AG04449 (cell line): ENCODE results near the gene PDE8B.

Source experiments
- CTCF ChIA-PET: fragments of 350-600 bp; formaldehyde crosslinking; extraction: SDS; loops from one replicate; lab custom pipeline; 2021; ENCODE audit warnings: antibody characterized with exemption; lab: Yijun Ruan, JAX
- POLR2A ChIA-PET: fragments of 400-600, 350-600 bp; formaldehyde crosslinking; extraction: SDS; loops from one replicate; lab custom pipeline; 2020; ENCODE audit warnings: antibody characterized with exemption, inconsistent platforms; lab: Yijun Ruan, JAX
- DNase-seq: peaks from one replicate; pipeline ENCODE4 v3.0.0-alpha.2; 2010; ENCODE audit warnings: low read depth, low spot score
- H3K4me3 ChIP-seq: 2 replicates; pipeline ENCODE4 v1.5.1; 2011; ENCODE audit warnings: low read depth, mild to moderate bottlenecking, control low read depth, low read length
- CTCF ChIP-seq: IDR thresholded peaks from one replicate; pipeline ENCODE4 v1.5.1; 2011; ENCODE audit warnings: mild to moderate bottlenecking, moderate library complexity, low read length, control low read depth, inconsistent platforms; ENCODE audit not compliant: insufficient read depth; ENCODE audit errors: missing control alignments

Gene PDE8B

GRCh38 chr5:77249475-77249874, 39.0 kb downstream of the PDE8B start:
- H3K4me3 ChIP-seq = no peak overlapping the region
- ChIA-PET CTCF (no interaction called here), POLR2A (no interaction called here)
- TF ChIP-seq CTCF = no peak
- DNase-seq = no peak

GRCh38 chr5:77250021-77250420, 39.5 kb downstream of the PDE8B start:
- CTCF ChIA-PET = no interaction called here
- TF ChIP-seq CTCF = no peak
- H3K4me3 ChIP-seq = no peak overlapping the region
- no peak for DNase-seq
- POLR2A ChIA-PET = no interaction called here

GRCh38 chr5:77251921-77252320, 41.4 kb downstream of the PDE8B start:
- no peak for TF ChIP-seq CTCF
- DNase-seq = no peak
- POLR2A ChIA-PET = no interaction called here
- CTCF ChIA-PET = interaction anchor here (0.6 to 0.9 kb wide), 2 partner anchors 12 to 935 kb away, joined by 3 read pairs; no protein-coding TSS in a partner anchor
- no peak overlapping the region for H3K4me3 ChIP-seq

- ChIA-PET POLR2A (no interaction called here), CTCF (no interaction called here)
- no peak for DNase-seq
- no peak overlapping the region for H3K4me3 ChIP-seq
- no peak for TF ChIP-seq CTCF
These were observed 45.1 kb downstream of the PDE8B start for GRCh38 chr5:77255617-77256016.

GRCh38 chr5:77256406-77256805, 45.9 kb downstream of the PDE8B start:
- POLR2A ChIA-PET = no interaction called here
- CTCF ChIA-PET = no interaction called here
- no peak overlapping the region for H3K4me3 ChIP-seq
- no peak for TF ChIP-seq CTCF
- DNase-seq = no peak

GRCh38 chr5:77258652-77259051, 48.2 kb downstream of the PDE8B start:
- TF ChIP-seq CTCF = no peak
- ChIA-PET POLR2A (no interaction called here), CTCF (interaction anchor here (1.2 kb wide), 1 partner anchor 12 kb away, joined by 3 read pairs; no protein-coding TSS in a partner anchor)
- no peak for DNase-seq
- no peak overlapping the region for H3K4me3 ChIP-seq
